Activated naive CD4-positive, alpha-beta T cell (primary cell): ENCODE data around the gene ZNF791.
"Not testable (repeated sequence)": the region's sequence is repeated elsewhere in the genome, so short reads cannot be mapped to it uniquely, and the experiment has no call there.

Experiments
- DNase-seq, 4 experiments: peaks; one replicate each; lab custom pipeline; 2025; lab: John Stamatoyannopoulos, UW

ZNF791 gene

DNA sequence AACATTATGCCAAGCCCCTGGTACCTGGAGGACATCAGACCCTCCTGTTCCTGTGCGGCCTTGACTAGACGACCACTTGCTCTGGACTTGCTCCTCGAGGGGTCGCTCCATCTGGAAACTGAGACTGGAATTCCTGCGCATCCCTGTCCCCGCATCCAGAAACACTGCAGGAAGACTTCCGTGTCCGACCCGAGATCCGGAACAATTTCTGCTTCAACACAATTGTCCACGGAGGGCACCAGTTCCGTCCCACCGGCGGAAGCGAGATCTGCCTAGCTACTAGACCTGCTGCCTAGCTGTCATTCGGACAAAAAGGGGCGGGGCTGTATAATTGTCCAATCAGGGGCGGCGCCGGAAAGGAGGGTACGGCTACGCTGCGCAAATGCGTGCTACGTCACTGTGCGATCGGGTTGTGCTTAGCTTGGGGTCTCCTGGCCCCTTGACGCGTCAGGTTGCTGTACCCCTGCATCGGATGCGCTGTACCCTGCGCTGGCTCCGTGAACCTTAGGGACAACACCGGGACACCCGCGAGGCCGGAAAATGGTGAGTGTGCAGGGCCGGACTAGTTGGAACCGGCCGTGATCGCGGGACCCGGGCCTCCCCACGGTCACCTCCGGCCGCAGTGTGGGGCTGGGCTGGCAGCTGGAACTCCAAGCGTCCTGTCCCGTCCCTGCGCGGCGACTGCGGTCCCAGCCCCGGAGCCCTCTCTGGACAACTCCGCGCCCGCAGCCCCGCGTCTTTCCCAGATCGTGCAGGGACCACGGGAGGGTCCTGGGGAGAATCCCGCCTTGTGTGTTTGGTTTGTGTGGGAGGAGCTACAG, at the start of gene ZNF791, which contains the start of gene ZNF490:
TSS of gene ZNF791 (plus strand) at position 381 of the 821 bp plus-strand sequence. CDS start at position 541, 160 bp downstream.
TSS of gene ZNF490 (minus strand) at position 274 of the 821 bp plus-strand sequence. CDS start at position 141, 133 bp downstream.
- peak; percentile 74 to 93 (median 89) for DNase-seq

DNA sequence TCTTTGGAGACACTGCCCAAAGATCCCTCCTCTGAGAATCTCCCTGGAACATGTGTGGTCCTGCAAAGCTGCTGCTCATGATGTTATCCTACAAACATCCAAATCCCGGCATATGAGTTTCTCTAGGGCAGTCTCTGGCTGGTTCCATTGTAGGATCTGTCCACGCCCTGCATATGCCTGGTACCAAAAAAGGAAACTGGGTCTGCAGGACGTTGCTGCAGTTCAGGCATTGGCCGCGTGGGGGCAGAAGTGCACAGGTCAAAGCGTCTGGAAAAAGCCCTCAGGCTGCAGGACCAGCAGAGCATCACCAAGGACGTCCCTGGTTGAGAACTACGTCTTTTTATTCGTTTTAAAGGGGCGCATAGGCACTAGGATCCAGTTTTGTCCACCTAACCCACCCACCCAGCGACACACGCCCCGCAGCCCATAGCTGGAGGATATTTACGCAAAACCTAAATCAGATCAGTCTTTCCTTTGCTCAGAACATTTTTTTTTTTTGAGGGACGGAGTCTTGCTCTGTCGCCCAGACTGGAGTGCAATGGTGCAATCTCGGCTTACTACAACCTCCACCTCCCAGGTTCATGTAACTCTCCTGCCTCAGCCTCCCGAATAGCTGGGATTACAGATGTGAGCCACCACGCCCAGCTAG, 46.6 kb upstream of the ZNF791 start:
- peak; percentile 92 to 98 (median 94) for DNase-seq

DNA sequence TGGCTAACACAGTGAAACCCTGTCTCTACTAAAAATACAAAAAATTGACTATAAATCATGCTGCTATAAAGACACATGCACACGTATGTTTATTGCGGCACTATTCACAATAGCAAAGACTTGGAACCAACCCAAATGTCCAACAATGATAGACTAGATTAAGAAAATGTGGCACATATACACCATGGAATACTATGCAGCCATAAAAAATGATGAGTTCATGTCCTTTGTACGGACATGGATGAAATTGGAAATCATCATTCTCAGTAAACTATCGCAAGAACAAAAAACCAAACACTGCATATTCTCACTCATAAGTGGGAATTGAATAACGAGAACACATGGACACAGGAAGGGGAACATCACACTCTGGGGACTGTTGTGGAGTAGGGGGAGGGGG, 44.3 kb upstream of the ZNF791 start:
- DNase-seq = not testable (repeated sequence)

DNA sequence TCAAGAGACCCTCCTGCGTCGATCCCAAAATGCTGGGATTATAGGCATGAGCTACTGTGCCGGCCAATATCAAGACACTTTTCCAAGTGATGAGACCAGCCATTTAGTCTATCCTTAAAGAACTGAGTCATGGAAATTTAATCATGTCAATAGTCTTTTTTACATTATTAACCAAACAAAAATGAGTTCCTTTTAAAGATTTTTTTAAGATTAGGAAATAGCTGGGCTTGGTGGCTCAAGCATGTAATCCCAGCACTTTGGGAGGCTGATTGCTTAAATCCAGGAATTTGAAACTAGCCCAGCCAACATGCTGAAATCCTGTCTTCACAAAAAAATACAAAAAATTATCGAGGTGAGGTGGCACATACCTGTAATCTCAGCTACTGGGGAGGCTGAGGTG, 42.8 kb upstream of the ZNF791 start:
- DNase-seq = no peak

DNA sequence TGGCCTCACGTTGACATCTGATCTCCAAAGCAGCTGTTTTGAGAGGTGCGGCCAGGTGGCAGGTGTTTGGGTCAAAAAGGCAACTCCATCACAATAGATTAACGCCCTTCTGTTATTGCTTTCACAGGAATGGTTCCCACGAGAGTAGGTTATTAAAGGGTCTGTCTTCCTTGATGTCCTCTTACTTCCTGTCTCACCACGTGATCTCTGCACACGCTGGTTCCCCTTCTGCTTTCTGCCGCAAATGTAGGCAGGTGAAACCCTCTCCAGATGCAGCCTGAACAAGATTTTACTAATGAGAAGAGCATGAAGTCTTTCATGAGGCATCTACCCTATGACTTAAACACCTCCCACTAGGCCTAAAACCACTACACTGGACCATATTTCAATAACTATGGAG, 36.7 kb upstream of the ZNF791 start:
- DNase-seq = no peak

DNA sequence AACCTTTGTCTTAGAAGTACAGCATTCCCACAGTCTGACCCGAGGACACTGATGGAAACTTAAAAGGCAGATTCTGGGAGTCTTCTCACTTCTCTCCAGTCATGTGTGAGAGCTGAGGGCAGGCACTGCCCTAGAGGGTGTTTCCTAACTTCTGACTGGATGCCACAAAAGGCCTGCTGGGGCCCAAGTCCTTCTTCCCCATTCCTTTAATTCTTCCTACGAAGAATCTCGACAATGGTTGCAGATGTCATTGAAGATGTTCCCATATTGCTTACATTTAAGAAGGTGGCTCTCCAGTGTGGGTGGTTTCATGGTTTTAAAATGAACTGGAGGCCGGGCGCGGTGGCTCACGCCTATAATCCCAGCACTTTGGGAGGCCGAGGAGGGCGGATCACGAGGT, 32.1 kb upstream of the ZNF791 start:
- DNase-seq = no peak

DNA sequence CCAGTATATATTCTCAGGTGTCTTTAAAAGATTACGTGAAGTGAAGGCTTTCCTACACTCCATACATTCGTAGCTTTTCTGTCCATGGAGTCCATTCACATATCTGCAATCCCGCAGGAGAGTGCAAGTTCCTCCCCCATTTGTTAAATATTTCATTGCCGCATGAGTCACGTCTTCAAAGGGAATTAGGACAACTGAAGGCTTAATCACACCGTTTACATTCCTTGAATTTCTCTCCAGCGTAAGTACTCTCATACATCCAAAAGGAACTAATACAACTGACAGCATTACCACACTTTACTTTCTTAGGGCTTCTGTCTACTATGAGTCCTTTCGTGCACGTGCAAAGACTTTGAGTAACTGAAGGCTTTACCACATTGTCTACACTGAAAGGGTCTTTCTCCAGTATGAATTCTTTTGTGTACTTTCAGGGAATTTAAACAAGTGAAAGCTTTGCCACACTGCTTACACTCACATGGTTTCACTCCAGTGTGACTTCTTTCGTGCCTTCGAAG, 30.5 kb upstream of the ZNF791 start:
- DNase-seq = no peak

DNA sequence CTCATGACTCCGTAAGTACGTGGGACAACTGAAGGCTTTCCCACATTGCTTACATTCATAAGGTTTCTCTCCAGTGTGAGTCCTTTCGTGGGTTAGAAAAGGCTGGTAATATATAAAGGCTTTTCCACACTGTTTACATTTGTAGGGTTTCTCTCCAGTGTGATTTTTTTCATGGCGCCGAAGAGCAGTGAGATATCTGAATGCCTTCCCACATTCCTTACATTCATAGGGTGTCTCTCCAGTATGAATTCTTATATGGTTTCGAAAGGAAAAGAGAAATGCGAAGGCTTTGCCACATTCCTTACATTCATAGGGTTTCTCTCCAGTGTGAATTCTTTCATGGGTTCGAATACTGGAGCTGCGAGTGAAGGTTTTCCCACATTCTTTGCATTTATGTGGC, 29.6 kb upstream of the ZNF791 start:
- DNase-seq = no peak

DNA sequence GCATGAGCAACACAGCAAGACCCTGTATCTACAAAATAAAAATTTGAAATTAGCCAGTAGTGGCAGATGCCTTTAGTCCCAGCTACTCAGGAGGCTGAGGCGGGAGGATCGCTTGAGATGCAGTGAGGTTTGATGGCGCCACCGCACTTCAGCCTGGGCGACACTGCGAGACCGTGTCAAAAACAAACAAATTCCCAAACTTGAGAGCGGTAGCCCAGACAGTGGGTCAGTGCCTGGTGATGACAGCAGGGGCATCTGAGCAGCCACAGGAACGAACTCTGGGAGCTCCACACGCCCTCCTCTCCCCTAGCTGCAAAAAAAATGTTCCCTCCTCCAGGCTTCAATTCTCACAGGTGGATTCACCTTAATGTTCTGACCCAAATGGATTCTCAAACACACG, 14.2 kb upstream of the ZNF791 start:
- no peak for DNase-seq

DNA sequence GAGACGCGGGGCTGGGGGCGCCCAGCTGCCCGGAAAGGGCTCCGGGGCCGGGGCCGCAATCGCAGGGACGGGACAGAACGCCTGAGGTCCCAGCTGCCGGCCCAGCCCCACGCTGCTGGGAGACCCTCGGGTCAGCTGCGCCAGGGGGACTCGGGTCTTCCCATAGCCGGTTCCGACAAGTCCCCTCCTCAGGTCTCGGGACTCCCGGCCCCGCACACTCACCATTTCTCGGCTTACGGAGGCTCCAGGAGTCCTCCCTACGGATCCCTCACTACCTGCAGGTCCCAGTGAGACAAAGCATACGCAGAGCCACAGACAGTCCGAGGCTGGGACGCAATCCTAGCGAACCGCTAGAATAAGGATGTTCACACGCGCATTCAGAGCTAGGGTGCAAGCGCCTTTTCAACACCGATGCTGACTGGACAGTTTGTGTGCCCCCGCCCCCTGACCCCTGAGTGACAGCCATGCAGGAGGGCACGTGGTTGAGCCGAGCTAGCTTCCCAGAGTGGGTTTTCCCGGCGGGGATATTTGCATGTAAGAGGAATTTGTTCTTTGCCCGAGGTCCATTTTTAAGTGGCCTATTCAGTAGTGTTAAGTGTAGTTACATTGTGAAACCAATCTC, 13.7 kb upstream of the ZNF791 start:
- no peak for DNase-seq

DNA sequence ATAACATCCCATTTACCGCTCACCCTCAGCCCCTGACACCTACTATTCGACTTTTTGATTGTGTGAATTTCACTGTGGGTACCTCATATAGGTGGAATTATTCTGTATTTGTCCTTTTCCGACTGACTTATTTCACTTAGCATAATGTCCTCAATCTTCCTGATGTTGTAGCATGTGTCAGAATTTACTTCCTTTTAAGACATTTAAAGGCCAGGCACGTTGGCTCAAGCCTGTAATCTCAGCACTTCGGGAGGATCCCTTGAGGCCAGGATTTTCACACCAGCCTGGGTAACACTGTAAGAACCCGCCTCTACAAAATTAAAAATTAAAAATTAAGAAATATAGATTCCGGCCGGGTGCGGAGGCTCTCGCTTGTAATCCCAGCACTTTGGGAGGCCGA, 13.1 kb upstream of the ZNF791 start:
- DNase-seq = no peak

DNA sequence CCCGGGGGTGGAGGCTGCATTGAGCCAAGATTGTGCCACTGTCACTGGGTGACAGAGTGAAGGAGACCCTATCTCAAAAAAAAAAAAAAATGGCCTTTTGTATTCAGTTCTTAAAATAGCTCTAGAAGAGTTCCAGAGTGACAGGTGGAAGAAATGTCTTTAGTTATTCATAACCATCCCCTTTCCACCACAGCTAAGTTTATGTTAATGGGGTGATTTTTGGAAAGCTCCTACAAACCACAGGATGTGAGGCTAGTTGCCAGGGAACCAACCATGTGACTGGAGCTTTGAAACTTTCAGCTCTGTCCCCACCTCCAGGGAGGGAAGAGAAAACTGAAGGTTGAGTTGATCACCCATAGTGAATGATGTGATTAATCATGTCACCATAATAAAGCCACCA, 7.0 kb upstream of the ZNF791 start:
- no peak for DNase-seq

DNA sequence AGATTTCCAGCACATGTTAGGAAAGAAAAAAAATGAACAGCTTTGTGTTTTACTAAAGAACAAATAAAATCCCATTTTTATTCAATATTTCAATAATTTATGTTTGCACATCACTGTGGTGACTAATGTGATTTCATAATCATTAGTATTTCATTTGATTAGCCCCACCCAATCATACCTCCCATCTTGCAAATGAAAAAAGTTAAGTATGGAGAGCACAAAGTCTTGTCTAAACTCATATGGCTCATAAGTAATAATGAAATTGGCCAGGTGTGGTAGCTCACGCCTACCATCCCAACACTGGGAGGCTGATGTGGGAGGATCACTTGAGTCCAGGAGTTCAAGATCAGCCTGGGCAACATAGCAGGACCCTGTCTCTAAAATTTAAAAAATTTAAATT, 3.9 kb upstream of the ZNF791 start:
- no peak for DNase-seq

DNA sequence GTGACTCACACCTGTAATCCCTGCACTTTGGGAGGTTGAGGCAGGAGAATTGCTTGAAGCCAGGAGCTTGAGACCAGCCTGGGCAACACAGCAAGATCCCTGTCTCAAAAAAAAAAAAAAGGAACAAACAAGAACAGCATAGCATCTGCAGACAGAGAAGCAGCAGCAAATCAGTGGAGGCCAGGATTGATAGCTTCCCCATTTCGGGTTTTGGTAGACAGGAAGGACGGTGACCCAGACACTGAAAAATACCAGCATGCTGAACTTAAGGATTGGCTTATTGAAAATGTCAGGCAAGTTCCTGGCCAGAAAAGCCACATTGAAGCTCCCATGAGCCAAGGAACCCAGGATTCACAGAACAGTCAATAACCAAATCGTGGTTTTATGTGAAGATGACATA, 3.1 kb upstream of the ZNF791 start:
- DNase-seq = no peak

DNA sequence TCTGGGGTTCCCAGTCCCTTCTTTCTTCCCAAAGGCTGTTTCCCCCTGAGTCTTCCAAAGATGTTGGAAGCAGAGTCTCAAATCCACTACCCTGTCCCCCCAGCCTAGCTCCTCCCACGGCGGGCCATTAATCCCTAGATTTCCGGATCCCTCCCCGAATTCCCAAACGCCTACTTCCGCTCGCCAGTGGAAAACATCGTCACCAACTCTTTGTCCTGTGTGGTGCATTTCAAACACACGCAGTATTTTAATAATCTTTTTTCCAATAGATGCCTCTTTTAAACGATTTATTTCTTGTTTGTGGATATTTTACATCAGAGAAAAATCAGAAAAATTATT, 610 bp downstream of the ZNF791 start:
- no peak for DNase-seq

DNA sequence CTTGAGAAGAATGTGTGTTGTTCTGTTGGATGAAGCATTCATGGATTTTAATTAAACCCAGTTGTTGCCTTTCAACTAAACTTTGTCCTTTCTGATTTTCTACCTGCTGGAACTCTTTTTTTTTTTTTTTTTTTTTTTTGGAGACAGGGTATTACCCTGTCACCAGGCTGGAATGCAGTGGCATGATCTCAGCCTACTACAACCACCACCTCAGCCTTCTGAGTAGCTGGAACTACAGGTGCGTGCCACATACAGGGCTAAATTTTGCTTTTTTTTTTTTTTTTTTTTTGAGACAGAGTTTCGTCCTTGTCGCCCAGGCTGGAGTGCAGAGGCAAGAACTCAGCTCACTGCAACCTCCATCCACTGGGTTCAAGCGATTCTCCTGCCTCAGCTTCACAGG, 6.9 kb downstream of the ZNF791 start:
- no peak for DNase-seq

DNA sequence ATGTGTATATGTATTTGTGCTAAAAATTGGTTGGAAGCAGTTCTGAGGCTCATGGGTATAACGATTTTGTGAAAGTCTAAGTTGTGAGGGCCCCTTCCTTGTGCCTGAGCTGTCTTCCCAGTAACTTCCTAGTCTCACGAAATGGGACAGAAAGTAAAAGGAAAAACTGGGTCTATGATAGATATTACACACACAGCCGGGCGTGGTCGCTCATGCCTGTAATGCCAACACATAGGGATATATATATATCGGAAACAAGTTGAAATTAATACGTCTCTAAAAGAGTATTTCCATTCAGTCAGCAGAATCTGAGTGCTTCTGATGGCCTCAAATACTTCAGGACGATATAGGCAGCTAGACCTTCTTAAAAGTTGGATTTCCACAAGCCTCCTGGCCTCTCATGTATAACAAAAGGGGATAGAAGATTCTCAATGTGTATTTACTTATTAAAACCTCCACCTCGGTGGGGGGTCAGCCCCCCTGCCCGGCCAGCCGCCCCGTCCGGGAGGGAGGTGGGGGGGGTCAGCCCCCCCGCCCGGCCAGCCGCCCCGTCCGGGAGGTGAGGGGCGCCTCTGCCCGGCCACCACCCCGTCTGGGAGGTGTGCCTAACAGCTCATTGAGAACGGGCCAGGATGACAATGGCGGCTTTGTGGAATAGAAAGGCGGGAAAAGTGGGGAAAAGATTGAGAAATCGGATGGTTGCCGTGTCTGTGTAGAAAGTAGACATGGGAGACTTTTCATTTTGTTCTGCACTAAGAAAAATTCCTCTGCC, 10.7 kb downstream of the ZNF791 start:
- not testable (repeated sequence) for DNase-seq

DNA sequence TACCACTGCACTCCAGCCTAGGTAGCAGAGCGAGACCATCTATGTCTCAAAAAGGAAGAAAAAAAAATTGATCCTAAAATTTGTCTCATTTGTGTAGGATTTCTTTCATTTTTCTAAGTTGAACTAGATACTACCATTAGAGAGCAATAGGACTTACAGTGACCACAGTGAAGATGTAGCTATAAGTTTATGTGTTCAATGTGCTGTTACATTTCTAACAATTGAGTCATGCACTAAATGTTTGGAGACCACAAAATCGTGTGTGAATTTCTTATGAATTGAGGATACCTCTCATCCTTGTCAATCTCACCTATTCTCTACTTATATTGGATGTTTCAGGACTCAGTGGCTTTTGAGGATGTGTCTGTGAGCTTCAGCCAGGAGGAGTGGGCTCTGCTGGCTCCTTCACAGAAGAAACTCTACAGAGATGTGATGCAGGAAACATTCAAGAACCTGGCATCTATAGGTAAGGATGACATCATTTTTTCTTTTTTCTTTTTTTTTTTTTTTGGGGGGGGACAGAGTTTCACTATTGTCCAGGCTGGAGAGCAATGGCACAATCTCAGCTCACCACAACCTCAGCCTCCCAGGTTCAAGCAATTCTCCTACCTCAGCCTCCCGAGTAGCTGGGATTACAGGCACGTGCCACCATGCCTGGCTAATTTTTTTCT, 12.8 kb downstream of the ZNF791 start:
- no peak for DNase-seq

DNA sequence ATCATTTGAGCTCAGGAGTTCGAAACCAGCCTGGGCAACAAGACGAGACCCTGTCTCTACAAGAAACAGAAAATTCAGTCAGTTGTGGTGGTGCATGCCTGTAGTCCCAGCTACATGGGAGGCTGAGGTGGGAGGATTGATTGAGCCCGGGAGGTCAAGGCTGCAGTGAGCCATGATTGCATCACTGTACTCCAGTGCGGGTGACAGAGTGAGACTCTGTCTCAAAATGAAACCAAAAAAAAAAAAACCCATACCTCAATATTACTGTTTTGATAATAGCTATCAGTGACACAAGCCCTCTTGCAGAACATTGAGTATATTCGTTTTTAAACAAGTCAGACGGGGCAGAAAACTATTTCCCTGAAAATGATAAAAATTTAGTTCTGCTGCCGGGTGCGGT, 16.2 kb downstream of the ZNF791 start:
- no peak for DNase-seq

DNA sequence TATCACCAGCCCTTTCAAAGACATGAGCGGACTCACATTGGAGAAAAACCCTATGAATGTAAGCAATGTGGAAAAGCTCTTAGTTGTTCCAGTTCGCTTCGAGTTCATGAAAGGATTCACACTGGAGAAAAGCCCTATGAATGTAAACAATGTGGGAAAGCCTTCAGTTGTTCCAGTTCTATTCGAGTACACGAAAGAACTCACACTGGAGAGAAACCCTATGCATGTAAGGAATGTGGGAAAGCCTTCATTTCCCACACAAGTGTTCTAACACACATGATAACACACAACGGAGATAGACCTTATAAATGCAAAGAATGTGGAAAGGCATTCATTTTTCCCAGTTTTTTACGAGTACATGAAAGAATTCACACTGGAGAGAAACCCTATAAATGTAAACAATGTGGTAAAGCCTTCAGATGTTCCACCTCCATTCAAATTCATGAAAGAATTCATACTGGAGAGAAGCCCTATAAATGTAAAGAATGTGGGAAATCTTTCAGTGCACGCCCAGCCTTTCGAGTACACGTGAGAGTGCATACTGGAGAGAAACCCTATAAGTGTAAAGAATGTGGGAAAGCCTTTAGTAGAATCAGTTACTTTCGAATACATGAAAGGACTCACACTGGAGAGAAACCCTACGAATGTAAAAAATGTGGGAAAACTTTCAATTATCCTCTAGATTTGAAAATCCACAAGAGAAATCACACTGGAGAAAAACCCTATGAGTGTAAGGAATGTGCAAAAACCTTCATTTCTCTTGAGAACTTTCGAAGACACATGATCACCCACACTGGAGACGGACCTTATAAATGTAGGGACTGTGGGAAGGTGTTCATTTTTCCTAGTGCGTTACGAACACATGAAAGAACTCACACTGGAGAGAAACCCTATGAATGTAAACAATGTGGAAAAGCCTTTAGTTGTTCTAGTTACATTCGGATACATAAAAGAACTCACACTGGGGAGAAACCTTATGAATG, 17.6 kb downstream of the ZNF791 start:
- DNase-seq = no peak
